Activated naive CD4-positive, alpha-beta T cell treated with anti-CD3 and anti-CD28 coated beads, Interleukin-2, amount 10 ng/mL, durations not matched to agents 7 days and 5 days (primary cell): Measurements from ENCODE around the gene TSSK2.

Experiments used
- CTCF ChIA-PET: fragments of 350-600 bp; sonication (Branson Sonifier 250); formaldehyde crosslinking; loops from one replicate; lab custom pipeline; 2021; ENCODE audit warnings: antibody characterized with exemption; lab: Charles Lee
- DNase-seq: peaks from one replicate; pipeline ENCODE4 v3.0.0-alpha.2; 2020
- H3K27ac Mint-ChIP-seq: one replicate; pipeline ENCODE4 v1.8.0; 2021; ENCODE audit warnings: mild to moderate bottlenecking, moderate library complexity, mixed read lengths
- H3K27me3 Mint-ChIP-seq: one replicate; pipeline ENCODE4 v1.8.0; 2021; ENCODE audit warnings: mild to moderate bottlenecking, mixed read lengths
- H3K36me3 Mint-ChIP-seq: one replicate; pipeline ENCODE4 v1.8.0; 2021; ENCODE audit warnings: mixed read lengths
- H3K4me1 Mint-ChIP-seq: one replicate; pipeline ENCODE4 v1.8.0; 2021; ENCODE audit warnings: mixed read lengths
- H3K4me3 Mint-ChIP-seq: one replicate; pipeline ENCODE4 v1.8.0; 2021; ENCODE audit warnings: mild to moderate bottlenecking, moderate library complexity, mixed read lengths
- H3K9me3 Mint-ChIP-seq: one replicate; pipeline ENCODE4 v1.8.0; 2021; ENCODE audit warnings: mixed read lengths

The TSSK2 gene

GRCh38 chr22:19179497-19180048 lies 48.5 kb downstream of the TSSK2 start:
- peaks cover 31% of the 10 kb centered on the region for H3K4me1 Mint-ChIP-seq
- peaks cover 1% of the 10 kb centered on the region for H3K36me3 Mint-ChIP-seq
- peak overlapping the region; percentile 75 for H3K4me3 Mint-ChIP-seq
- H3K9me3 Mint-ChIP-seq, result no peaks in the 10 kb centered on the region
- peak; percentile 66 for DNase-seq
- H3K27me3 Mint-ChIP-seq, result peaks cover 27% of the 10 kb centered on the region
- peak overlapping the region; percentile 75 for H3K27ac Mint-ChIP-seq
- CTCF ChIA-PET, result interaction anchor here (0.8 to 1.6 kb wide), 10 partner anchors 12 to 450 kb away, joined by 3 to 9 read pairs (median 3); no protein-coding TSS in a partner anchor

DNA sequence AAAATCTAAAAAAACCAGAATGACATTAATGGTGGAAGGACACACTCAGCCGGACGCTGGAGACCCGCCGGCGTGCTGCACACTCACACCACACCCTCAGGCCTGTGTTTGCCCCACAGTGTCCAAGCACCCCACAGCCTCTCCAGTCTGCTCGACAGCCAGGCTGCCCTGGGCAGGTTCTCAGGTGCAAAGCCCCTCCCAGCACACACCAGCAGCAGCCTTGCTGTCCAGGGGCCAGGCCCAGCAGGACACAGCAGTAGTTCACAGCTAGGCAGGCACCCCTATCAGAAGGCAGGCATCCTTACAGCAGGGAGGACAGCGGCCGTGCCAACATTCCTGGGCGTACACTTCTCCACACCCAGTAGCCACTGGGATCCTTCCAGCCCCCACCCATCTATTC lies 49.1 kb downstream of the TSSK2 start:
- Mint-ChIP-seq H3K4me1 (peaks cover 31% of the 10 kb centered on the region), H3K27me3 (peaks cover 32% of the 10 kb centered on the region), H3K9me3 (no peaks in the 10 kb centered on the region), H3K27ac (no peak overlapping the region), H3K36me3 (peaks cover 1% of the 10 kb centered on the region), H3K4me3 (no peak overlapping the region)
- CTCF ChIA-PET, result interaction anchor here (0.8 to 1.5 kb wide), 9 partner anchors 13 to 450 kb away, joined by 3 to 9 read pairs (median 4); no protein-coding TSS in a partner anchor
- no peak for DNase-seq

- Mint-ChIP-seq H3K36me3 (no peaks in the 10 kb centered on the region), H3K4me1 (peaks cover 29% of the 10 kb centered on the region), H3K4me3 (no peak overlapping the region), H3K27ac (no peak overlapping the region), H3K9me3 (no peaks in the 10 kb centered on the region), H3K27me3 (peaks cover 32% of the 10 kb centered on the region)
- CTCF ChIA-PET, result interaction anchor here (1.0 to 1.5 kb wide), 3 partner anchors 294 to 449 kb away, joined by 4 to 9 read pairs (median 4); no protein-coding TSS in a partner anchor
- no peak for DNase-seq
These were observed 49.8 kb downstream of the TSSK2 start for GRCh38 chr22:19180740-19181410.

DNA sequence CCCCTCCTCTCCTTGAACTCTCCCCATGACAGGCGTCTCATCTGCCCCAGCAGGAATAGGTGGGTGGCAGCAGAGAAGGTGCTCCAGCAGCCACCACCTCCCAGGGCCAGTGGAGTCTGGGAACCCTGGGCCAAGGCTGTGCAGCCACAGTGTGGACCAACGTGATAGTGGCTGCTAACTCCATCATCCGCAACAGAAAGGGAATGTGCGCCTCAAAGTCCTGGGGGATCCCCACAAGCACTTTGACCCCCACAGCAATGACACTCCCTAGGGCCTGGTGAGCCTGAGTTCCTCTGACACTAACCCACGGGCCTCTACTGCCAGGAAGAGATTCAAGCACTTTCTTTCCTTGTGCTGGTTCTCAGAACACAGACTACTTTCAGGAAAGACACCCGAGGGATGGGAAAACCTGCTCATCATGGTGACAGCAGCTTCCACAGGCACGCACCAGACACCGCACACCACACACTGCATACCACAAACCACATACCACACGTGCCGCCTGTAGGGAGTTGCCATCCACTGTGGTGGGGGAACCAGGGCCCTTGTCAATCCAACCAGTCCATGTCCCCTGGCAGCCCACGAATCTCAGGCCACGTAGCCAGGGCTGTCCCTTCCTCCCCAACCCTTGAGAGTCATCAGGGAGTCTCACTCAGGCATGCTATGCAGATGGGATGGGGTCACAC lies 50.8 kb downstream of the TSSK2 start:
- H3K27ac Mint-ChIP-seq, result no peak overlapping the region
- no peaks in the 10 kb centered on the region for H3K9me3 Mint-ChIP-seq
- H3K4me3 Mint-ChIP-seq, result no peak overlapping the region
- H3K4me1 Mint-ChIP-seq, result peaks cover 23% of the 10 kb centered on the region
- CTCF ChIA-PET, result interaction anchor here (1.2 to 1.4 kb wide), 2 partner anchors 295 to 448 kb away, joined by 3 to 4 read pairs; no protein-coding TSS in a partner anchor
- no peak for DNase-seq
- H3K36me3 Mint-ChIP-seq, result no peaks in the 10 kb centered on the region
- peaks cover 32% of the 10 kb centered on the region for H3K27me3 Mint-ChIP-seq
